ENCODE measurements around the gene RAPGEF4. TPM values are rescaled to one million over a fixed set of nuclear protein-coding genes. Genes with fewer than 3 reads are reported as not detected.
"Not testable (repeated sequence)": the region's sequence is repeated elsewhere in the genome, so short reads cannot be mapped to it uniquely, and the experiment has no call there.

RAPGEF4 gene
- total RNA-seq, 2 experiments from 2014 or later: 0.21 TPM; not detected in 1

DNA sequence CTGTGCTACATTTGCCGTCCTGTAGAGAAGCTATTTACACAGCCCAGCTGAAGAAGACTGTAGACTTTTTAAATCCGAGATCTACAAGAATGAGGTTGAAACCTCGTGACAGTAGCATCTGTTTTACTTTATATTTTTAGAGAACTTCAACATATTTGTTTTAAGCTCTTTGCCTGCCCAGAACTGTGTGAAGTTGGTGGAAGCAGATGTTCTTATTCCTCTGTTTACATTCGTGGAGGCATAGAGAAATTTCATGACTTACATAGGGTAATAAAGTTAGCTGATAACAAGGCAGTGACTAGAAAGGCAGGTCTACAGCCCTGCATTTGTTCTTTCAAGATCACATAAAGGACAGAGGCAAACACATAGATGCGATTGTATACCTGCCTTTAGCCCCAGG lies 293.0 kb downstream of the RAPGEF4 start:
- CTCF ChIA-PET: interaction anchor here (1.1 to 6.4 kb wide), 5 partner anchors 182 to 1301 kb away, joined by 3 to 126 read pairs (median 12); no protein-coding TSS in a partner anchor
- no peaks in the 10 kb centered on the region for H3K9me3 Mint-ChIP-seq (ENCODE audit: low read depth)
- H3K4me3 Mint-ChIP-seq: no peak overlapping the region
- DNase-seq (no peak), ATAC-seq (no peak)
- H3K27me3 Mint-ChIP-seq: peaks cover 54% of the 10 kb centered on the region
- H3K4me1 Mint-ChIP-seq: no peaks in the 10 kb centered on the region
- no peaks in the 10 kb centered on the region for H3K36me3 Mint-ChIP-seq
- no peak overlapping the region for H3K27ac Mint-ChIP-seq

DNA sequence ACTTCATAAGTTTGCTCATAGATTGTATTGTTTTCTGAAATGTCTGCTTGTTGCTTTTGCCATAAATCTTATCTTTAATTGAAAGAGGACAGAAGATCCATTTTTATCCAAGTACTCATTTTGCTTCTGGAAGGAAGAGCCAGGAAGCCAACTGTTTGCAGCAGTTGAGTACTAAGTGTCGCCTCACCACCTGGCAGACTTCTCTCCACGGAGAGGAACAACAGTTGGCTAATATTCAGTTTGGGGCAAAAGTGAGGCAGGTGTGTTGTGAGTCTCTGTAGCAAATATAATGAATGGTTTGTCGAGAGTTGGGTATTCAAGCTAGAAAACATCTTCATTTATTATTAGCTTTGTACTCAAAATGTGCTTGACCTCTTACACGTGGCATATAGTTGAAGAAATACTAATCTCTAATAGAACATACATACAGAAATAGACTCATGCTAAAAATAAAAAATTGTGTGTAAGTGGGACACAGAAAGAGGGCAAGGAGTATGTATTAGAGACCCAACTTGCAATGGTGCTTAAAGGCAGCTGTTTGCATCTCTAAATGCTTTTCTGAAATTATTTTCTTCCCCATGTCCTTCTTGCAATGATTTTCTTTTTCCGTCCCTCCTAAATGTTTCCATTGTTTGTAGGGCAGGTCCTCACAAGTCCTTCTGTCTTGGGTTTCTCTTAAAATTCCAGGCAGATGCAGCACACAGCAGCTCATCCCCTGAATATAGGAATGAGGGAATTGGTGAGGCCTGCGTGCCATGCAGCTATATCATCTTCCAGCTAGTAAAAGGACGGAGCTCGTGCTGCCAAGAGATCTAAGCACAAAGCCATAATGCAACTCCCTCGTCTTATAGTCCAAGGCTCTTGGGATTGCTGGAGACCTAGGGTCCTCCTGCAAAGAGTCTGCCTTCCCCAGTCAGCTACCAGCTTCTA lies 295.2 kb downstream of the RAPGEF4 start:
- H3K4me1 Mint-ChIP-seq: no peaks in the 10 kb centered on the region
- H3K27me3 Mint-ChIP-seq: peaks cover 56% of the 10 kb centered on the region
- DNase-seq (no peak), ATAC-seq (no peak)
- H3K36me3 Mint-ChIP-seq: no peaks in the 10 kb centered on the region
- no peak overlapping the region for H3K4me3 Mint-ChIP-seq
- no peak overlapping the region for H3K27ac Mint-ChIP-seq
- no peaks in the 10 kb centered on the region for H3K9me3 Mint-ChIP-seq (ENCODE audit: low read depth)
- CTCF ChIA-PET: interaction anchor here (1.4 to 6.4 kb wide), 3 partner anchors 28 to 418 kb away, joined by 4 to 126 read pairs (median 6); no protein-coding TSS in a partner anchor

DNA sequence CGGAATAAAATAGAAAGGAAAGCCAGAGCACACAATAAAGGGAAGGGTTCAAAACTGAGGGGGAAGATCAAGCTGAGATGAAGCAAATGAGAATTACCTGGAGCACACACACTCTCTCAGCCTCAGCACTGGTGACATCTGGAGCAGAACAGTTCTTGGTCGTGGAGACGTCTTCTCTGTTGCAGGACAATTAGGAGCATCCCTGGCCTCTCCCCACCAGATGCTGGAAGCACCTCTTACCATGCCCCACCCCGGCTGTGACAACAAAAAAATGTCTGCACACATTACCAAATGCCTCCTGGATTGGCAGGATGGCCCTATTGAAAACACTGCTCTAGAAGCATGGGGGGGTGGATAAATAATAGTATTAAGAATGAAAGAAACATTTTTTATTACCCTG lies 296.4 kb downstream of the RAPGEF4 start:
- DNase-seq: no peak
- no peak overlapping the region for H3K4me3 Mint-ChIP-seq
- no peak overlapping the region for H3K27ac Mint-ChIP-seq
- H3K4me1 Mint-ChIP-seq: no peaks in the 10 kb centered on the region
- H3K36me3 Mint-ChIP-seq: no peaks in the 10 kb centered on the region
- no peak for ATAC-seq
- peaks cover 56% of the 10 kb centered on the region for H3K27me3 Mint-ChIP-seq
- no peaks in the 10 kb centered on the region for H3K9me3 Mint-ChIP-seq (ENCODE audit: low read depth)
- CTCF ChIA-PET: interaction anchor here (1.0 to 1.4 kb wide), 2 partner anchors 178 to 417 kb away, joined by 3 to 6 read pairs; no protein-coding TSS in a partner anchor

DNA sequence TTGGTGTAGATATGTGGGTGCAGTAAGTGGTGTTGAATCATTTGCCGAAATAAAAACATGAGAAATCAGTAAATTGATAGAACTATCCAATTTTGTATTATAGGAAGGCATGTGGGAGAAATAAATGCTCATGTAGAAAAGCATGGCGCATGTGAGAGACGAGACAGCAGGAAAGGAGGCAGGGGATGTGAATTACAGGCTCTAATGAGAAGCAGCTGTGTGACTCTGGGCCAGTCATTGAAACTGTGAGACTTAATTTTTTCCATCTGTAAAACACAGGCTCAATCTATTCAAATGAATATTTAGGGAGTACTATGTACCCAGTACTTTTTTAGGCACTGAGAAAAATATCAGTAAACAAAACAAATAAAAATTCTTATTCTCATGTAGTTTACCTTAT lies 297.4 kb downstream of the RAPGEF4 start:
- Mint-ChIP-seq H3K27ac (no peak overlapping the region), H3K36me3 (no peaks in the 10 kb centered on the region), H3K9me3 (ENCODE audit: low read depth) (no peaks in the 10 kb centered on the region), H3K27me3 (peaks cover 58% of the 10 kb centered on the region), H3K4me3 (no peak overlapping the region), H3K4me1 (no peaks in the 10 kb centered on the region)
- CTCF ChIA-PET: no interaction called here
- ATAC-seq (no peak), DNase-seq (no peak)

DNA sequence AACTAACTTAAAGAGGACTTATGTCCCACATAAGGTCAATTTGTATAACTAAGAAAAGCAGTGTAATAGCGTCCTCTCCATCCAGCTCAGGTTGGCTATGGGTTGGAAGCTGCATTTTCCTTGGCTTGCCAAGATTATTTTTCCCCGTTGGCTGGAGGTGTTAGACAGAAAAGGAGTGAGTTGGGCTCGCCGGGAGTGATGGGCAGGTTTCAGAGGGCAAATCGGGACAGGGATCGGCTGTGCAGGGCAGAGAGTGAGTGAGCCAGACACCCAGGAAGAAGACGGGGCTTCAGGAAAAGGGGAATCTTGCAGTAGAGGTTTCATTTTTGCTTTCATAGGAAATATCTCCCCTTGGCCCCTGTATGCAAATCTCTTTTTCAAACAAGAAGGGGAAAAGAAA lies 298.5 kb downstream of the RAPGEF4 start:
- H3K27ac Mint-ChIP-seq: no peak overlapping the region
- DNase-seq (no peak), ATAC-seq (no peak)
- H3K36me3 Mint-ChIP-seq: no peaks in the 10 kb centered on the region
- no peaks in the 10 kb centered on the region for H3K9me3 Mint-ChIP-seq (ENCODE audit: low read depth)
- H3K27me3 Mint-ChIP-seq: peaks cover 54% of the 10 kb centered on the region
- H3K4me3 Mint-ChIP-seq: no peak overlapping the region
- CTCF ChIA-PET: no interaction called here
- no peaks in the 10 kb centered on the region for H3K4me1 Mint-ChIP-seq

DNA sequence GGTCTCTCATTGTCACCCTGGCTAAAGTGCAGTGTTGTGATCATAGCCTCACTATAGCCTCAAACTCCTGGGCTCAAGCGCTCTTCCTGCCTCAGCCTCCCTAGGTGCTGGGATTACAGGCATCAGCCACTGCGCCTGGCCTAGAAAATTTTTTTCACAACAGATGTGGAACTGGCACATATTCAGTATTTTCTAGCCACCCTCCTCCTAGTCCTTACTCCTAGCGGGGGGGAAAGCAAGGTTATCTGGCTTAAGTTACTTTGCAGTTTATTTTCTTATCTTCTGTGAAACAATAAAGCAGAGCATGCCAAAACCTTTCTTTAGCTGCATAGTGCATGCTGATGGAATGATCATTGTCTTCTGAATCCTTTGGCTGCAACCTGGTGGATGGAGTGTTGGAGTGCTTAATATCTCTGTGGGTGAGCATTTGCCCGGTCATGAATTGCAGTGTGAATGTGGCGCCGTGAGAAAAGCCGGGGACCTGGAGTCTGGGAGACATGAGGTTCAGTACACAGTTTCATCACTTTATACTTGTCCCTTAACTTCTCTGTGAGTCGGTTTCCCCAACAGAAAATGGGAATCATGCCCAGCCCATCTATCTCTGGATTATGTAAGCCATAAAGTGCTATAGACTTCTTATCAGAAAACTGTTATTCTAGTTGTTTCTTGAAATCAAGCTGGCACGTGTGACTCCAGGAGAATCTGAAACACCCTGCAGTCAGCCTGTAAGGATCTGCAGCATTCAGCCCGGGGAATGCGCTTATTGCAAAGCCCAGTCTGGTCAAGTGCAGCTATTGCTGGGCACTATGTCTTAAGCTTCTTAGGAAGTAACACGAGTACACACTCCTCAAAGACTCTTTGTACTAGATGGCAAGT lies 301.8 kb downstream of the RAPGEF4 start:
- CTCF ChIA-PET: no interaction called here
- H3K9me3 Mint-ChIP-seq (ENCODE audit: low read depth): no peaks in the 10 kb centered on the region
- H3K4me3 Mint-ChIP-seq: no peak overlapping the region
- no peak overlapping the region for H3K27ac Mint-ChIP-seq
- H3K4me1 Mint-ChIP-seq: no peaks in the 10 kb centered on the region
- ATAC-seq: no peak
- H3K36me3 Mint-ChIP-seq: no peaks in the 10 kb centered on the region
- no peak for DNase-seq
- peaks cover 34% of the 10 kb centered on the region for H3K27me3 Mint-ChIP-seq

DNA sequence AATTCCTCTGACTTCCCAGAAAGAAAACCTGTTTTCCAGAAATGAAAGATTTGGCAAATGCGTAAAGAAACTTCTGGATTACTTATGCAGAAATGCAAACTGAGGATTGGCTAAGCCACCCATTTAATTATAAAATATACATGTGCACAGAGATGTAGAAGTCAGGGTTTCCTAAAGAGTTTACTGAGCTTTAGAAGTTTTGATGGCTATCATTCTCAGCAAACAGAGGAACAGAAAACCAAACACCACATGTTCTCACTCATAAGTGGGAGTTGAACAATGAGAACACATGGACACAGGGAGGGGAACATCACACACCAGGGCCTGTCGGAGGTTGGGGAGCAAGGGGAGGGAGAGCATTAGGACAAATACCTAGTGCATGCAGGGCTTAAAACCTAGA lies 302.6 kb downstream of the RAPGEF4 start:
- H3K9me3 Mint-ChIP-seq (ENCODE audit: low read depth); CTCF ChIA-PET; H3K4me3 Mint-ChIP-seq; DNase-seq; ATAC-seq; H3K4me1 Mint-ChIP-seq; H3K36me3 Mint-ChIP-seq; H3K27ac Mint-ChIP-seq: not testable (repeated sequence)
- peaks cover 27% of the 10 kb centered on the region for H3K27me3 Mint-ChIP-seq

DNA sequence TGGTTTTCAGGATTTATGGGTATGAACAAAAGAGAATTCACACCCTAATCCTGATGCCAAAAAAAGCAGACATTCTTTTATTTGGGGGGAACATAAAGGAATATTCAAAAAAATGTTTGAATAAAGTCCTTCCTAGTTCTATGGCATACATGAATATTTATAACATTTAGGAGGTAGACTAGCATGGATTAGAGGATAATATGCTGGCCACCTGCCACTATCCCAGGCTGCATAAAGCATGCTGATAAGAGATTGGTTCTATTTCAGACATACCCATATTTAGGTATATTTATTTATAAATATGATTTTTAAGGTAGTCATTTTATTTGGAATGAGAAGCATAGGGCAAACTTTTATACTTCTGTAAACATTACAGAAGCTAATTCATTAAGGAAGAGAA lies 305.1 kb downstream of the RAPGEF4 start:
- Mint-ChIP-seq H3K4me1 (no peaks in the 10 kb centered on the region), H3K4me3 (no peak overlapping the region), H3K9me3 (ENCODE audit: low read depth) (no peaks in the 10 kb centered on the region), H3K27ac (no peak overlapping the region), H3K36me3 (no peaks in the 10 kb centered on the region), H3K27me3 (peaks cover 24% of the 10 kb centered on the region)
- CTCF ChIA-PET: no interaction called here
- DNase-seq (no peak), ATAC-seq (no peak)

DNA sequence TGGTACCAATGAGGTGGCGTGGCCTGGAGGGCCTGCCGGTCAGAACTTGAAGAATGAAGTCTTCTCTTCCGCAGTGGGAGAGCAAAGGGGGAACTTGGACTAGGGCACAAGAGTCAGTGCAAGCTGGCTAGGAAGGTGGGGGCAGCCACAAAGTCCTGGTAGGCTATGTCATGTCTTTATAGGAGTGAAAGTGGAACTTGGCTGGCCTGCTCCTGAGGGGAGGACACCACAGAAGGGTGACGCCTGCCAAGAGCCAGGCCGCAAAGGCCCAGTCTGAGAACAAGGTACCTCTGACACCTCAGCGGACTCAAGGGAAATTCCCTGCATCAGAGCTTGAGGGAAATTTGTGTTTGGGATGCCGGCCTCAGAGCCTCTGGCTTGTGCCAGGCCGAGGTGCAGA lies 307.8 kb downstream of the RAPGEF4 start:
- H3K27ac Mint-ChIP-seq: no peak overlapping the region
- no peak for DNase-seq
- no peak overlapping the region for H3K4me3 Mint-ChIP-seq
- CTCF ChIA-PET: no interaction called here
- no peaks in the 10 kb centered on the region for H3K9me3 Mint-ChIP-seq (ENCODE audit: low read depth)
- H3K36me3 Mint-ChIP-seq: no peaks in the 10 kb centered on the region
- peaks cover 30% of the 10 kb centered on the region for H3K27me3 Mint-ChIP-seq
- peaks cover 2% of the 10 kb centered on the region for H3K4me1 Mint-ChIP-seq
- no peak for ATAC-seq

DNA sequence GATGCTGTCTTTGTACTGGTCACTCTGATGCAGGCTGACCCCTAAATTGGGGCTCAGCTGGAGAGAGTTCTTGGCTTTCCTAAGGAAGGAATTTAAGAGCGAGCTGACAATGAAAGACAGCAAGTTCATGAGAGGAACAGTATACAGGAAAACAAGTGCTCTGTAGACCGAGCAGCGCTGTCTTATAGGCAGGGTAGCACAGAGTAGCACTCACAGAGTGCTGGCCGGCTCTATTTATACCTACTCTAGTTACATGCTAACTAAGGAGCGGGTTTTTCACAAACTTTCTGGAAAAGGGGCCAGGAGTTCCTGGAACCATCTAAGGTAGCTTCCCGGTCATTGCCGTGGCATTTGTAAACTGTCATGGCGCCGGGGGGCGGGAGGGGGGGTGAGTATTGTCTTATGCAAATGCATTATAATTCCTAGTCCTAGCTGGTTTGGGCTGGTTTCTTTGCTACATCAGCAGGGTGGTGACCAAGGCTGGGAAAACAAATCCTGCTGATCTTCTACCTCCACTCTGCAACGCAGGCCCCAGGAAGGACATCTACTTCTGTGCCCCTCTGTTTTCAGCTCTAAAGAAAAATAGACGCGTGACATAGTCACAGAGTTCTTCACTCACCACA lies 308.4 kb downstream of the RAPGEF4 start:
- ATAC-seq (no peak), DNase-seq (no peak)
- Mint-ChIP-seq H3K9me3 (ENCODE audit: low read depth) (no peaks in the 10 kb centered on the region), H3K4me3 (no peak overlapping the region), H3K27me3 (peaks cover 31% of the 10 kb centered on the region), H3K27ac (no peak overlapping the region), H3K4me1 (peaks cover 6% of the 10 kb centered on the region), H3K36me3 (no peaks in the 10 kb centered on the region)
- CTCF ChIA-PET: no interaction called here

DNA sequence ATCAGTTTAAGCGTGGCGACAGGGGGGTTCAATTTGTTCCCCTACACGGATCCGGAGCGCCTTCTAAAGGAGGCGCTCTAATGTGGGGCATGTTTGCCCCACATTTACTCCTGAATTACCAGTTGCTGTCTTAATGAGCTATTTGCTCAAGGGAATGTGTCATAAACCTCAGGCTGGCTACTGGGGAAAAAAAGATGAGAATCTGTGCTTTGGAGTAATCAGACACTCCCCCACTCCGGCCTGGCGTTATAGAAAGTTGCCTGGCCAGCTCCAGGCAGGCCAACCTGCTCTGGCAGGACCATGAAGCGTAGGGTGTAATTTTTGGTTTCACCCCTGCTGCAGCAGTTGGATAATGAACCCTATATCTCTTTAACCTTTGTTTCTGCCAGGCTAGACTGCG lies 309.0 kb downstream of the RAPGEF4 start:
- no peak for ATAC-seq
- no peak overlapping the region for H3K27ac Mint-ChIP-seq
- H3K4me1 Mint-ChIP-seq: peaks cover 12% of the 10 kb centered on the region
- DNase-seq: no peak
- peaks cover 32% of the 10 kb centered on the region for H3K27me3 Mint-ChIP-seq
- H3K36me3 Mint-ChIP-seq: no peaks in the 10 kb centered on the region
- H3K9me3 Mint-ChIP-seq (ENCODE audit: low read depth): no peaks in the 10 kb centered on the region
- H3K4me3 Mint-ChIP-seq: no peak overlapping the region
- CTCF ChIA-PET: no interaction called here

DNA sequence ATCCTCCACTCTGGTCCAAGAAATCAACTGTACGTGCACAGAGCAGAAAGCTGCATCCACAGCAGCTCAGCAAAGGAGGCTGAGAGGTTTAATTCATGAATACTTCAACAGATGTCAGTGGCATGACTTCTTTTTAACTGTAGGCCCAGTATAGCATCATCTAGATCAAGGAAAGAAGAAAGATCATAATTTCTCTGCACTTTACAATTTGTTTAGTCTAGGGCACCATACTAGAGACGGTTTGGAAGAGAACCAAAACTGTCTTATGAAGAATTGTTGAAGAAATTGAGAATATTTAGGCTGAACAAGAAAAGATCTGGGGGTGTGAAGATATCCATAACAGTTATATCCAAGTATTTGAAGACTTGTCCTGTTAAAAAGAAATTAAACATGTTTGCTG lies 309.5 kb downstream of the RAPGEF4 start:
- H3K9me3 Mint-ChIP-seq (ENCODE audit: low read depth): no peaks in the 10 kb centered on the region
- no peak overlapping the region for H3K4me3 Mint-ChIP-seq
- H3K36me3 Mint-ChIP-seq: no peaks in the 10 kb centered on the region
- no peak for DNase-seq
- peaks cover 30% of the 10 kb centered on the region for H3K27me3 Mint-ChIP-seq
- no peak for ATAC-seq
- CTCF ChIA-PET: interaction anchor here (1.3 kb wide), 1 partner anchor 165 kb away, joined by 3 read pairs; no protein-coding TSS in a partner anchor
- H3K4me1 Mint-ChIP-seq: peaks cover 14% of the 10 kb centered on the region
- H3K27ac Mint-ChIP-seq: no peak overlapping the region

DNA sequence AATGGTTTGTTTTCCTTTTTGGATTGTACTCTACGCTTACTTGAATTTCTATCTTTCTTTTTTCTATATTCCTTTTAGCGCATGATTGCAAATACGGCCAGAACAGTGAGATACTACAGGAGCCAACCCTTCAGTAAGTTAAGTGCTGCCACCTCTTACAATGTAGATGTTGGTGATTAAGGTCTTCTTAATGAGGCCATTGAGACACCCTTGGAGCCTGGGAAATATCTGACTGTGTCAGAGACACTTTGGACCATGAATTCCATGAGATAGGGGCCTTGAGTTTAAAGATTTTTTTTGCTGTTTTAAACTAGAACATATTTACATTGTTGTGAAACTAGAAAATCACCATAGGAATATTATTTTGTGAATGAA lies 312.9 kb downstream of the RAPGEF4 start:
- CTCF ChIA-PET: no interaction called here
- ATAC-seq (no peak), DNase-seq (no peak)
- H3K9me3 Mint-ChIP-seq (ENCODE audit: low read depth): no peaks in the 10 kb centered on the region
- peaks cover 49% of the 10 kb centered on the region for H3K27me3 Mint-ChIP-seq
- no peaks in the 10 kb centered on the region for H3K36me3 Mint-ChIP-seq
- H3K4me3 Mint-ChIP-seq: no peak overlapping the region
- peaks cover 16% of the 10 kb centered on the region for H3K4me1 Mint-ChIP-seq
- no peak overlapping the region for H3K27ac Mint-ChIP-seq
